HL-60/S4 (cell line): ENCODE data around the gene ADAMTS2.

Experiments
- in situ Hi-C: fragments of 300-500 bp; cut with MboI; formaldehyde crosslinking; loops from 2 replicates; pipeline ENCODE4 v1.14.3; 2022; ENCODE audit warnings: low sequenced_read_pairs

The ADAMTS2 gene

DNA sequence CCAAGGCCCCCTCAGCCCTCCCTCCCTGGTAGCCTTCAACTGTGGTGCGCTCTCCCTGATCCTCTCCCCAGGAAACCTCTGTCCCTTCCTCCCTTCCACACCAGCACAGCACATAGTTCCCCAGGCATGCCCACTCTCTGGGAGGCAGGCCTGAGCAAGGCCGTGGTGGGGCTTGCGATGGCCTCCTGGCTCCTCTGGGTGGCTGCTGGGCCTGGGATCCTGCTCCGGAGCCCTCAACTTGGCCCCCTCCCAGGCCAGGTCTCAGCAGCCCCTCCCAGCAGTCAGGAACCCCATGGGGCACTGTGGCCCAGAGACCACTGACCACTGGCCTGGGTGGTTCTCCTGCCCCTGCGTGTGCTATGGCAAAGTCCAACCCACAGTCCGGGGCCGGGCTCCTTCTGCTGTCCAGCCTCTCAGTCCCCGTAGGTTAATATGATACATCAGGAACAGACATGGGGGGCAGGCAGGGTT lies 159.3 kb downstream of the ADAMTS2 start:
- in situ Hi-C loops, result no loop called here

DNA sequence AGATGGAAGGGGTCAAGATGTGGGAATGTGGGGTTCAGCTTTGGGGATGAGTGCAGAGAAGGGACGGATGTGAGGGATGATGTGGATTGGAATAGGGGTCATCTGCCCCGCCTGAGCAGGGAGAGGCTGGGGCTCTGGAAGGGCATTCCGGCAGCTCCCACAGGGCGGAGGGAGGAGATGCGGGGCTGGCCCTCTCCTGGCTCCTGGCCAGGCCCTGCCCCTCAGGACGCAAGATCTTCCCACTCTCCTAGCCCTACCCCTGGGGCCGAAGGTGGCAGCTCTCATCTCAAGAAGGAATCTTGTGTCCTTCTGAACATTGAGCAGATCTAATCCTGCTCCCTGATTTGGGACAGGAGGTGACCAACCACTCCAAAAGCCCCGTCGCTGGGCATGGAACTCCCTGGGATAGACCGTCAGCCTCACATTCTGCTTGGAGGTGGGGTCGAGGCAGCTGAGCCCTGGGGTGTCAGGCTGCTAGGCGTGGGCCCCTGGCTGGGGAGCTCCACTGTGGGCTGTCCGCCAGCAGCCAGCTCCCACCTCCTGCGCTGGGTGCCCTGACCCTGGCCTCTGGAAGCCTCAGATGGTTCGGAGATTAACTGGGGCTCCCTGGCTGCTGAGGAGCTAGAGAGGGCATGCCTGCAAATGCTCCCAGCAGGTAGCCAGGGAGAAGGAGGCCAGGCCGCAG lies 159.9 kb downstream of the ADAMTS2 start:
- in situ Hi-C loops, result no loop called here

DNA sequence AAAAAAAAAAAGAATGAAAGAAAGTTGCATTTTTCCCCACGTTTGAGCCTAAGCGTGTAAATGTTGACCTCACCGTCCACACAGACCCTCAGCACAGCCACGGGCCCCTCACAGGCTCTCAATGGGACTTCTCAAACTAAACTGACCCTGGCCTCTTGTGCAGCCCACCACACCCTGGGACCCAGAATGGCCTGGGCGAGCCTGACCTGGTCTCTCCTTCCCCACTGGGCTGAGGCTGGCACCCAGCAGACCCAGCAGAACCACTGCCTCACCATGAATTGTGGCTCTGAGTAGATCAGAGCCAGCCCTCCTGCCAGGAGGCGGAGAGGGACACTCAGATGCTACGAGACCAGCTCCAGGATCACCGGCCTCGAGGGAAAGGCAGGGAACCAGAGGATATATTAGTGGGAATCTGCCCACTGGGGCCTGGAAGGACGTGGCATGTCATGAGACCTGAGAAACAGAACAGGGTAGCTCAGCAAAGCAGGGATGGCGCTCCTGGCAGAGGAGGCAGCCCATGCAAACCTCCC lies 160.7 kb downstream of the ADAMTS2 start:
- in situ Hi-C loops, result no loop called here

DNA sequence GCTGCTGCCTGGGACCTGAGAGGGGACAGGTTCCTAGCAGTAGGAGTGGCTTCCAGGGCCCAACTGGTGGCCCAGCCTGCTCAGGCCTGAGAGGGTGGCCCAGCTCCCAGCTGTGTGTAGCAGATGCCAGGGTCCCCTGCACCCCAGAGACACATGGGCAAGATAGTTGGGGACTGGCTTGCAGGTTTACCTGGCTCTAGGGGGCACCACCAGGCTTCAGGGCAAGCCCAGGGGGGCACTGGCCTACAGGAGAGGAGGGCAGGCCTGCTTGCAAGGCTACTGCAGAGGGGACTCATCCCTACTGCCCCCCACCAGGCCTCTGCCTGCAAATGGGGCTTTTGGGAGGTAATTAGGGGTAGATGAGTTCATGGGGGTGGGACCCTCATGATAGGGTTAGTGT lies 161.8 kb downstream of the ADAMTS2 start:
- in situ Hi-C loops, result no loop called here

GRCh38 chr5:179182601-179183000 lies 162.7 kb downstream of the ADAMTS2 start:
- in situ Hi-C loops, result no loop called here

DNA sequence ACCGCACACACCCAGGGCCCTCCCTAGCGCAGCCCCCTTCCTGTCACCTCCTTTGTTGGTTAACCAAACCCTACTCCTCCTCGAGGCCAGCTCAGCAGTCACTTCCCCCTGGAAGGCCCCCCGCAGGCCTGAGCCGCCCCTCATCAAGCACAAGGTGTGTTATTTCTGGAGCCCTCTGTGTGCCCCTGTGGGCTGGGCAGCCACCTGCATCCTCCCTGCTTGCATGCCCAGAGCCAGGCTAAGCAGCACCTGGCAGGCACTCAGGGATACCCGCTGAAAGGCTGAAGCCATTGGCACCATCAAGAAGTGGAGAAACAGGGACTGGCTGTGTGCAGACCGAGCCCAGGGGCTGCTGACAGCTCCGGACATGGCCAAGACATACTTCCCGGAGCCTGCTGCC lies 163.3 kb downstream of the ADAMTS2 start:
- in situ Hi-C loops, result no loop called here

GRCh38 chr5:179180921-179181645 lies 164.2 kb downstream of the ADAMTS2 start:
- in situ Hi-C loops, result no loop called here

- in situ Hi-C loops, result no loop called here
Observed at GRCh38 chr5:179180061-179180610, 165.1 kb downstream of the ADAMTS2 start.

- in situ Hi-C loops, result no loop called here
Observed at GRCh38 chr5:179177711-179178575, 167.3 kb downstream of the ADAMTS2 start.

DNA sequence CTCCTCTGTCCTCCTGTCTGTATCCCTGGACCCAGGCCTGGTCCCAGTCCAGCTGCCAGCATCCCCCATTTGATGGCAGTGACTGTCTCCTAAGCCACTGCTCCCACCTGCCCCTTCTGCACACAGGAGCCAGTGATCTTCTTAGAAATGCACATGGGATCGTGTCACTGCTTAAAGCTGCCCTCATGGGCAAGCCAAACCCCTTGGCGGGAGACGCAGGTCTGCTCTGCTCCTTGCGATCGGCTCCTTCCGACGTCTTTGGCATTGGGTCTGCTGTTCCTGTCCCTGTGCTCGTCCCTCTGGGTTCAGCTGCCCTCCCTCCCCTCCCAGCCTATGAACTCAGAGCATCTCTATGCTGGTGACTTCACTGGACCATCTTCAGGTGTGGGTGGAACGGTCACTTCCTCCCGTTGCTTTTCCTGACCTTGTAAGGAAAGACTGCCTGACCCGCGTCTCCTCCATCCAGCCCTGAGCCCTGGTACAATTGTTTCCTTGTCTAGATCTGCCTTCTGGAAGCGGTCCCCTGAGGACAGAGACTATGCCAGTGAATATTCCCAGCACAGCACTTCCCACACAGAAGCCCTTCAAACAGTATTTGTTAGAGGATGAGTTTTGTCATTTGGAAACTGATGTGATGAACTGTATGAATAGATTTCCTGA lies 168.6 kb downstream of the ADAMTS2 start:
- in situ Hi-C loops, result no loop called here

- in situ Hi-C loops, result no loop called here
Observed at GRCh38 chr5:179176166-179176565, 169.1 kb downstream of the ADAMTS2 start.

- in situ Hi-C loops, result no loop called here
Observed at GRCh38 chr5:179171816-179172745, 173.2 kb downstream of the ADAMTS2 start.

DNA sequence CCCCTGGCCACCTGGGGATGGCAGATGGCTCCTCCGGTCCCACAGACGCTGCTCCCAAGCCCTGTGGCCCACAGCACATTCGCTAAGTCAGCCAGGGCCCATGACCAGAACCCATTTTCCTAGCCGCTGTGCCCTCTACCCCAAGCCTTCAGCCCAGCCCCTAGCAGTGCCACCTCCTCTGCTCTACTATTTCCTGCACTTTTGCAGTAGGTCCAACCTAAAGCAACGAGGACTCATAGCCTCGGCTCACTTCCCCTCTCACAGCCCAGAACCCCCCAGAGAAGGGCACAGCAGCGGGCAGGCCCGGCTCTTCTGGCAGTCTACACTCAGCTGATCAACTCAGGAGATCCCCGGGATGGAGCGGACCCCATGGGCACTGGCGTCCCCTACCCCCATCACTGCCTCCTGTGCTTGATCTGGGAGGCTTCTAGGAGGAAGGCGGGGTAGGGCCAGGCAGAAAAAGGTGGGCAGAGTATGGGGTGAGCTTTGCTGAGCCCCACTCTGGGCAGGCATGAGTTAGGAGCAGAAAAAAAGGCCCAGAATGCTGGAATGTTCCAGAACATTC lies 173.9 kb downstream of the ADAMTS2 start:
- in situ Hi-C loops, result no loop called here

GRCh38 chr5:179170606-179171005 lies 174.7 kb downstream of the ADAMTS2 start:
- in situ Hi-C loops, result no loop called here

DNA sequence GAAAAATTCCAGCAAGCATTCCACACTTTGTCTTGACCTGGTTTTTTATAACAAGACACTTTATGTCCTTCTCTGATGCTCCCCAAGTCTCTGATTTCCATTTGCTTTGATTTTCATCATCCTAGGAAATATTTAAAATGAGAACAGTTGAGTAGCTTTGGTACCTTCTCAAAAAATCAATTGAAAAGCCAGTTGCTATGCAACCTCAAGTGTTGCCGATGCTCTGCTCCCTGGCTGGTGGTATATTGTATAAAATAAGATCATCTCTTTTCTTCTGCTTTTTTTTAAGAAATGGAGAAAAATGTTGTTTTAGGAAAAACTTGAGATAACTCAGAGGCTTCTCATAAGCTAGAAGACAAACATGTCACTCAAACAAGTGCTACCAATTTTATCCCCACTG lies 175.4 kb downstream of the ADAMTS2 start:
- in situ Hi-C loops, result no loop called here

DNA sequence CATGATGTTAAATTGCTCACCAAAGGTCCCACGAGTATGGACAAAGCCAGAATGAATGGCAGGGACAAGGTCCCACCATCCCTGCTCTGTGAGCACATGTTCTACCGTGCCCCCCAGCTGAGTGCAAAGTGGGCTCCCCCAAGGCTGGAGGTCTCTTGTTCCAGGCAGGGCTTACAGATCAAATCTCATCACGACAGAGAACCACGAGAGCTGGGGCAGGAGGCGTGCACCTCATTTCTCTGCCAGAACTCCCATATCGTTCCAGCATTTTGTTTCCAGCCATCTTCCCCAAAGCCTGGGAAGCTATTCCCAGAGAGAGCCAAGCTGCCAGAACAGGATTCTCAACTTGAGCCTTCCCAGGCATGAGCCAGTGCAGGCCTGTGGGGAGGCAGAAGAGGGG lies 176.6 kb downstream of the ADAMTS2 start:
- in situ Hi-C loops, result no loop called here

- in situ Hi-C loops, result no loop called here
Observed at GRCh38 chr5:179167871-179168451, 177.3 kb downstream of the ADAMTS2 start.
